GM23338 (cell line): Measurements from ENCODE around the gene ZACN. TPM values are rescaled to one million over a fixed set of nuclear protein-coding genes. Genes with fewer than 3 reads are reported as not detected.
"Not testable (repeated sequence)": the region's sequence is repeated elsewhere in the genome, so short reads cannot be mapped to it uniquely, and the experiment has no call there.

Experiments
- ATAC-seq: fragments of 200-7000 bp; cut with Tn5 transposase; 3 replicates; pipeline ENCODE4 v1.9.1; 2020
- DNase-seq: peaks from one replicate; pipeline ENCODE4 v3.0.0-alpha.2; 2015; ENCODE audit warnings: low spot score
- H2AFZ ChIP-seq: fragments of 200-600 bp; sonication (generic); 2 replicates; pipeline ENCODE4 v1.8.0; 2016; ENCODE audit warnings: antibody characterized with exemption, mild to moderate bottlenecking, moderate library complexity
- H3F3A ChIP-seq: fragments of 200-600 bp; sonication (generic); replicated peaks from 2 replicates; pipeline ENCODE4 v1.8.0; 2017; ENCODE audit warnings: antibody characterized with exemption, mixed run types, low read depth
- H3K27ac ChIP-seq: fragments of 200-600 bp; sonication (generic); 2 replicates; pipeline ENCODE4 v1.6.1; 2016; ENCODE audit warnings: low read depth
- H3K27me3 ChIP-seq: fragments of 200-600 bp; sonication (generic); 2 replicates; pipeline ENCODE4 v1.8.0; 2016; ENCODE audit warnings: mild to moderate bottlenecking, mixed run types, moderate library complexity; ENCODE audit not compliant: insufficient read depth
- H3K36me3 ChIP-seq: fragments of 200-600 bp; sonication (generic); 2 replicates; pipeline ENCODE4 v1.8.0; 2016; ENCODE audit warnings: mild to moderate bottlenecking; ENCODE audit not compliant: insufficient read depth
- H3K4me1 ChIP-seq: fragments of 200-600 bp; sonication (generic); 2 replicates; pipeline ENCODE4 v1.8.0; 2016; ENCODE audit warnings: mild to moderate bottlenecking, moderate library complexity; ENCODE audit not compliant: insufficient read depth
- H3K4me2 ChIP-seq: fragments of 200-600 bp; sonication (generic); 2 replicates; pipeline ENCODE4 v1.7.1; 2017; ENCODE audit warnings: mixed run types
- H3K4me3 ChIP-seq: fragments of 200-600 bp; sonication (generic); 2 replicates; pipeline ENCODE4 v1.6.1; 2016; ENCODE audit warnings: mixed run types
- H3K79me2 ChIP-seq: fragments of 200-600 bp; sonication (generic); replicated peaks from 2 replicates; pipeline ENCODE4 v1.8.0; 2017; ENCODE audit warnings: mild to moderate bottlenecking; ENCODE audit not compliant: insufficient read depth
- H3K9me2 ChIP-seq: fragments of 200-600 bp; sonication (generic); 2 replicates; pipeline ENCODE4 v1.8.0; 2017; ENCODE audit not compliant: insufficient read depth
- H4K20me1 ChIP-seq: fragments of 200-600 bp; sonication (generic); replicated peaks from 2 replicates; pipeline ENCODE4 v1.8.0; 2017; ENCODE audit warnings: mild to moderate bottlenecking; ENCODE audit not compliant: insufficient read depth
- H3K27ac Mint-ChIP-seq: 2 replicates; pipeline ENCODE4 v1.8.0; 2020; ENCODE audit warnings: inconsistent platforms, mild to moderate bottlenecking, moderate library complexity, mixed read lengths
- H3K27me3 Mint-ChIP-seq: 3 replicates; pipeline ENCODE4 v1.8.0; 2022; ENCODE audit warnings: low read depth, mild to moderate bottlenecking, moderate library complexity, mixed read lengths, inconsistent platforms; ENCODE audit not compliant: insufficient read depth, poor library complexity
- H3K36me3 Mint-ChIP-seq: 3 replicates; pipeline ENCODE4 v1.8.0; 2021; ENCODE audit warnings: low read depth, mild to moderate bottlenecking, inconsistent platforms, moderate library complexity, mixed read lengths
- H3K4me1 Mint-ChIP-seq: 3 replicates; pipeline ENCODE4 v1.8.0; 2020; ENCODE audit warnings: mild to moderate bottlenecking, inconsistent platforms, mixed read lengths
- H3K4me3 Mint-ChIP-seq: 3 replicates; pipeline ENCODE4 v1.8.0; 2021; ENCODE audit warnings: moderate library complexity, mild to moderate bottlenecking, inconsistent platforms, mixed read lengths
- H3K9me3 Mint-ChIP-seq: 3 replicates; pipeline ENCODE4 v1.8.0; 2020; ENCODE audit warnings: moderate library complexity, mild to moderate bottlenecking, inconsistent platforms, mixed read lengths
- CREB1 ChIP-seq: fragments of 250-450 bp; sonication (Bioruptor Pico); IDR thresholded peaks from 2 replicates; pipeline ENCODE4 v1.5.0; 2020; ENCODE audit warnings: low read depth, mild to moderate bottlenecking, moderate library complexity
- CTCF ChIP-seq, 2 experiments: fragments of 200-600 bp in 1 of 2; sonication (generic) in 1 of 2; conservative IDR thresholded peaks; 2 replicates each; pipeline versions ENCODE4 v1.5.1 to v1.6.1; 2016 to 2017; ENCODE audit warnings: antibody characterized with exemption in 2 of 2, low read depth in 2 of 2, mild to moderate bottlenecking in 2 of 2, moderate library complexity in 1 of 2
- ETS1 ChIP-seq: IDR thresholded peaks from 2 replicates; pipeline ENCODE4 v1.6.1; 2016; ENCODE audit warnings: antibody characterized with exemption
- JUNB ChIP-seq: IDR thresholded peaks from one replicate; pipeline ENCODE4 v1.6.1; 2016; ENCODE audit warnings: antibody characterized with exemption; ENCODE audit not compliant: unreplicated experiment
- STAT1 ChIP-seq: IDR thresholded peaks from one replicate; pipeline ENCODE4 v1.6.1; 2016; ENCODE audit warnings: antibody characterized with exemption; ENCODE audit not compliant: unreplicated experiment
- ZNF331 ChIP-seq: fragments of 250-450 bp; sonication (Bioruptor Pico); IDR thresholded peaks from 2 replicates; pipeline ENCODE4 v1.5.0; 2020; ENCODE audit warnings: low read depth, mild to moderate bottlenecking, moderate library complexity
- ZNF462 ChIP-seq: fragments of 250-450 bp; sonication (Bioruptor Pico); IDR thresholded peaks from 2 replicates; pipeline ENCODE4 v1.5.0; 2020; ENCODE audit warnings: mild to moderate bottlenecking, moderate library complexity
- polyA plus RNA-seq: library from polyadenylated mRNA; unstranded; fragments of >200 nt; fragmentation: Nextera tagmentation; extraction: Ambion mirVana; gene quantifications from 2 replicates; pipeline ENCODE4 v1.2.1, GENCODE V29; 2016
- total RNA-seq: library from RNA; depleted of rRNA; stranded (reverse); fragments of >200 nt; shearing (Covaris generic); gene quantifications from 2 replicates; pipeline ENCODE4 v1.2.3, GENCODE V29; 2014

The ZACN gene
- total and polyA plus RNA-seq, 2 experiments from 2014 or later: 0.47 TPM; not detected in 1

- Histone ChIP-seq H3K27ac (no peak overlapping the region), H4K20me1 (peaks cover 12% of the 10 kb centered on the region), H3F3A (peaks cover 3% of the 10 kb centered on the region; the same call in 1 of the 2 replicates), H3K36me3 (peaks cover 58% of the 10 kb centered on the region), H3K79me2 (peaks cover 7% of the 10 kb centered on the region; the same call in 1 of the 2 replicates), H3K4me3 (no peak overlapping the region), H3K4me1 (no peaks in the 10 kb centered on the region), H3K9me2 (no peaks in the 10 kb centered on the region), H2AFZ (no peak overlapping the region), H3K27me3 (no peaks in the 10 kb centered on the region), H3K4me2 (no peak overlapping the region)
- Mint-ChIP-seq H3K27ac (no peak overlapping the region), H3K27me3 (no peaks in the 10 kb centered on the region), H3K4me3 (no peak overlapping the region), H3K36me3 (peaks cover 70% of the 10 kb centered on the region), H3K9me3 (no peaks in the 10 kb centered on the region), H3K4me1 (no peaks in the 10 kb centered on the region)
- DNase-seq (no peak), ATAC-seq (no peak)
- TF ChIP-seq CTCF (conservative IDR thresholded peaks at IDR 0.05; ENCODE audit: low read depth in 2 of 2): 0 out of 4 replicates have a peak, but pooled peaks of 1 of the 2 experiments have one; percentile 3
- TF ChIP-seq JUNB: no peak
Measured at GRCh38 chr17:76056882-76057281, 22.1 kb upstream of the ZACN start.

GRCh38 chr17:76058264-76058663, 20.7 kb upstream of the ZACN start:
- DNase-seq, H3K27ac ChIP-seq, H3K4me2 ChIP-seq, H4K20me1 ChIP-seq, H3K9me2 ChIP-seq, ATAC-seq, H3K79me2 ChIP-seq, H3K4me1 Mint-ChIP-seq, H3F3A ChIP-seq, H3K4me3 ChIP-seq, H3K27me3 Mint-ChIP-seq, H3K27me3 ChIP-seq, H3K27ac Mint-ChIP-seq, H3K4me1 ChIP-seq, H2AFZ ChIP-seq, H3K9me3 Mint-ChIP-seq, H3K4me3 Mint-ChIP-seq: not testable (repeated sequence)
- H3K36me3 ChIP-seq: peaks cover 64% of the 10 kb centered on the region
- peaks cover 76% of the 10 kb centered on the region for H3K36me3 Mint-ChIP-seq

- no peaks in the 10 kb centered on the region for H3K4me1 Mint-ChIP-seq
- DNase-seq: no peak
- no peaks in the 10 kb centered on the region for H3K9me3 Mint-ChIP-seq
- no peaks in the 10 kb centered on the region for H3K9me2 ChIP-seq
- no peak overlapping the region for H3K4me3 Mint-ChIP-seq
- H3K27me3 ChIP-seq: no peaks in the 10 kb centered on the region
- H3F3A ChIP-seq: peaks cover 12% of the 10 kb centered on the region; the same call in 1 of the 2 replicates
- peaks cover 12% of the 10 kb centered on the region for H3K79me2 ChIP-seq
- H3K4me2 ChIP-seq: no peak overlapping the region
- H3K4me1 ChIP-seq: no peaks in the 10 kb centered on the region
- no peak overlapping the region for H3K27ac Mint-ChIP-seq
- H3K27ac ChIP-seq: no peak overlapping the region
- no peaks in the 10 kb centered on the region for H3K27me3 Mint-ChIP-seq
- no peak for ATAC-seq
- no peak overlapping the region for H2AFZ ChIP-seq
- peaks cover 5% of the 10 kb centered on the region for H4K20me1 ChIP-seq
- peaks cover 84% of the 10 kb centered on the region for H3K36me3 Mint-ChIP-seq
- H3K4me3 ChIP-seq: no peak overlapping the region
- peaks cover 62% of the 10 kb centered on the region for H3K36me3 ChIP-seq
- TF ChIP-seq ZNF331 (no peak), ETS1 (no peak), ZNF462 (CRISPR knock-in tag) (no peak), CREB1 (CRISPR knock-in tag) (no peak), STAT1 (no peak)
Measured at GRCh38 chr17:76063875-76064546, 15.0 kb upstream of the ZACN start.
